ENCODE results near the gene ANKRD33. TPM values are rescaled to one million over a fixed set of nuclear protein-coding genes. Genes with fewer than 3 reads are reported as not detected.
A peak's percentile ranks its signal among the peaks of the same experiment; 100 is the strongest.

The ANKRD33 gene
- total RNA-seq, 1 donor from 2014 or later: 0.22 TPM

- no peak for TF ChIP-seq CTCF (IDR thresholded peaks at IDR 0.05; ENCODE audit: unreplicated experiment)
- no peaks in the 10 kb centered on the region for H3K27me3 Mint-ChIP-seq (ENCODE audit: low read depth)
- H3K27ac Mint-ChIP-seq: peak overlapping the region; percentile 47
- peaks cover 31% of the 10 kb centered on the region for H3K4me1 Mint-ChIP-seq
- H3K4me3 Mint-ChIP-seq: no peak overlapping the region
- no peaks in the 10 kb centered on the region for H3K36me3 Mint-ChIP-seq
- no peaks in the 10 kb centered on the region for H3K9me3 Mint-ChIP-seq
- no peak for DNase-seq (ENCODE audit: low spot score in 2 of 2, unreplicated experiment in 2 of 2)
Measured at GRCh38 chr12:51844854-51845253, 43.0 kb upstream of the ANKRD33 start.

- no peaks in the 10 kb centered on the region for H3K9me3 Mint-ChIP-seq
- TF ChIP-seq CTCF (IDR thresholded peaks at IDR 0.05; ENCODE audit: unreplicated experiment): no peak
- H3K4me1 Mint-ChIP-seq: peaks cover 30% of the 10 kb centered on the region
- no peaks in the 10 kb centered on the region for H3K36me3 Mint-ChIP-seq
- peak overlapping the region; percentile 79 for H3K4me3 Mint-ChIP-seq
- no peak for DNase-seq (ENCODE audit: low spot score in 2 of 2, unreplicated experiment in 2 of 2)
- H3K27me3 Mint-ChIP-seq (ENCODE audit: low read depth): no peaks in the 10 kb centered on the region
- peak overlapping the region; percentile 47 for H3K27ac Mint-ChIP-seq
Measured at GRCh38 chr12:51845482-51845881, 42.4 kb upstream of the ANKRD33 start.

DNA sequence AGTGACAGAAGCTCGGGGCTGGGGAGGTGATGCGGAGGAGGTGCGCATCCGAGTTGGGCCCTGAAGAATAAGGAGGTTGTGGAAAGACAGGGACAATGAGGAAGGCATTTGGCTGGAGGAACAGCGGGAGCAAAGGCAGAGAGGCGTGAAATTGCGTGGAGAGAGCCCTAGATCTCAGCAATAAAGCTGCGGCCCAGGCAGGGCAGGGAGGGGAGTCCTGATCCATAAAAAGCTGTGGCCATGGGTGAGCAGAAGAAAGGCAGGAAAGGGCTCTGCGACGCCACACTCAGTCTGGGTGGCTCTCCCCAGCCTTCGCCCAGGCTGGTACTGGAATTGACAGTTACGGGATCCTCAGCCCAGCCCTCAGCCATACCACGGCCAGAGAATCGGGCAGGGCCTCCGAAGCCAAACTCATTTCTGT, 41.6 kb upstream of the ANKRD33 start:
- Mint-ChIP-seq H3K27me3 (ENCODE audit: low read depth) (no peaks in the 10 kb centered on the region), H3K4me3 (peak overlapping the region; percentile 79), H3K36me3 (no peaks in the 10 kb centered on the region), H3K9me3 (no peaks in the 10 kb centered on the region), H3K4me1 (peaks cover 30% of the 10 kb centered on the region), H3K27ac (peak overlapping the region; percentile 71)
- no peak for DNase-seq (ENCODE audit: low spot score in 2 of 2, unreplicated experiment in 2 of 2)
- TF ChIP-seq CTCF (IDR thresholded peaks at IDR 0.05; ENCODE audit: unreplicated experiment): no peak

GRCh38 chr12:51846911-51847642, 40.8 kb upstream of the ANKRD33 start:
- DNase-seq (ENCODE audit: low spot score in 2 of 2, unreplicated experiment in 2 of 2): peak in 1 of 2 experiments; percentile 67

GRCh38 chr12:51847643-51848325, 40.1 kb upstream of the ANKRD33 start:
- no peak for DNase-seq (ENCODE audit: low spot score in 2 of 2, unreplicated experiment in 2 of 2)
- Mint-ChIP-seq H3K9me3 (no peaks in the 10 kb centered on the region), H3K27me3 (ENCODE audit: low read depth) (no peaks in the 10 kb centered on the region), H3K4me3 (peak overlapping the region; percentile 79), H3K27ac (peak overlapping the region; percentile 53), H3K4me1 (peaks cover 32% of the 10 kb centered on the region), H3K36me3 (no peaks in the 10 kb centered on the region)
- TF ChIP-seq CTCF (IDR thresholded peaks at IDR 0.05; ENCODE audit: unreplicated experiment): no peak

More at GRCh38 chr12:51846911-51847642, 40.8 kb upstream of the ANKRD33 start:
- no peak for TF ChIP-seq CTCF (IDR thresholded peaks at IDR 0.05; ENCODE audit: unreplicated experiment)
- H3K36me3 Mint-ChIP-seq: no peaks in the 10 kb centered on the region
- H3K4me3 Mint-ChIP-seq: peak overlapping the region; percentile 79
- no peaks in the 10 kb centered on the region for H3K27me3 Mint-ChIP-seq (ENCODE audit: low read depth)
- no peak overlapping the region for H3K27ac Mint-ChIP-seq
- peaks cover 29% of the 10 kb centered on the region for H3K4me1 Mint-ChIP-seq
- H3K9me3 Mint-ChIP-seq: no peaks in the 10 kb centered on the region

Measured in mesothelial cell of epicardium (in vitro differentiated cells).